ENCODE data around the gene PLAC8. TPM values are rescaled to one million over a fixed set of nuclear protein-coding genes. Genes with fewer than 3 reads are reported as not detected.

The PLAC8 gene
- total RNA-seq, 2 experiments from 2014 or later = 193 to 198 TPM

GRCh38 chr4:83129264-83129663 lies 14.7 kb upstream of the PLAC8 start:
- Mint-ChIP-seq H3K27me3 (ENCODE audit: low read depth) (no peaks in the 10 kb centered on the region), H3K4me3 (no peak overlapping the region), H3K27ac (no peak overlapping the region), H3K36me3 (ENCODE audit: low read depth) (peaks cover 13% of the 10 kb centered on the region), H3K9me3 (ENCODE audit: insufficient read depth) (peaks cover 8% of the 10 kb centered on the region), H3K4me1 (ENCODE audit: low read depth) (peaks cover 29% of the 10 kb centered on the region)
- no peak for DNase-seq
- no peak for ATAC-seq
- CTCF ChIA-PET = no interaction called here
- POLR2A ChIA-PET = no interaction called here

GRCh38 chr4:83128240-83128929 lies 13.9 kb upstream of the PLAC8 start:
- POLR2A ChIA-PET = interaction anchor here (0.6 kb wide), 1 partner anchor 14 kb away, joined by 3 read pairs; no protein-coding TSS in a partner anchor
- Mint-ChIP-seq H3K4me1 (ENCODE audit: low read depth) (peaks cover 32% of the 10 kb centered on the region), H3K36me3 (ENCODE audit: low read depth) (peaks cover 10% of the 10 kb centered on the region), H3K4me3 (no peak overlapping the region), H3K9me3 (ENCODE audit: insufficient read depth) (peaks cover 5% of the 10 kb centered on the region), H3K27ac (peak overlapping the region; percentile 55), H3K27me3 (ENCODE audit: low read depth) (no peaks in the 10 kb centered on the region)
- ATAC-seq (no peak), DNase-seq (no peak)
- CTCF ChIA-PET = no interaction called here

GRCh38 chr4:83125738-83126141 lies 11.2 kb upstream of the PLAC8 start:
- H3K27me3 Mint-ChIP-seq (ENCODE audit: low read depth) = no peaks in the 10 kb centered on the region
- peak overlapping the region; percentile 80 for H3K27ac Mint-ChIP-seq
- ChIA-PET POLR2A (interaction anchor here (0.6 to 1.1 kb wide), 4 partner anchors 11 to 15 kb away, joined by 3 to 4 read pairs (median 3); no protein-coding TSS in a partner anchor), CTCF (interaction anchor here (0.6 to 2.5 kb wide), 6 partner anchors 11 to 135 kb away, joined by 3 to 8 read pairs (median 4); partner anchors contain the start of gene PLAC8)
- DNase-seq (peak; percentile 60), ATAC-seq (peak; percentile 87)
- peak overlapping the region; percentile 33 for H3K4me3 Mint-ChIP-seq
- H3K9me3 Mint-ChIP-seq (ENCODE audit: insufficient read depth) = peaks cover 14% of the 10 kb centered on the region
- peaks cover 32% of the 10 kb centered on the region for H3K4me1 Mint-ChIP-seq (ENCODE audit: low read depth)
- H3K36me3 Mint-ChIP-seq (ENCODE audit: low read depth) = peaks cover 14% of the 10 kb centered on the region

DNA sequence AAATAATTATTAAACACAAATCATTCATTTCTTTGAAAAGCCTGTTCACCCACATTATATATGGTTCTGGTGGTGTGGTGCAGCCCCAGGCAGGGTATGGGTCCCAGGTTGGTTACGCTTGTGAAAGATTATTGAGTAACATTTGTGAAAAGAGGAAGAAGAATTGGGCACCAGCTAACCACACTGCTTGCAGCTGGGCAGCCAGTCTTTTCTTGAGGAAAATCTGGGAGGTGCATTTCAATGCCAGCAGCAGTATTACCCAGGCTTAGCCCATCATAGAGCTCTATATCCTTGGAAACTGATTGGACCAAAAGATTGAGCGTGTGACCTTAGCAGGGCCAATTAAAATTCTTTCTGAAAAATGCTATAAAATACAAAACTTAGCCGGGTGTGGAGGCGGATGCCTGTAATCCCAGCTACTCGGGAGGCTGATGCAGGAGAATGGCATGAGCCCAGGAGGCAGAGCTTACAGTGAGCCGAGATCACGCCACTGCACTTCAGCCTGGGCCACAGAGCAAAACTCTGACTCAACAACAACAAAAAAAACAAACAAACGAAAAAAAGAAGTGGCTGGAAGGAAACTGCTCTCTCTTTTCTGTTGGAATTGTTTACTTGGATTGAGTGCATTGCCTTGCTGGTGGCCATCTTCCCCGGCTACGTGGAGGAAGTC lies 9.7 kb upstream of the PLAC8 start:
- ATAC-seq = no peak
- POLR2A ChIA-PET = interaction anchor here (1.1 to 1.3 kb wide), 2 partner anchors 10 to 11 kb away, joined by 3 to 4 read pairs; partner anchors contain the start of gene PLAC8

GRCh38 chr4:83121246-83121645 lies 6.7 kb upstream of the PLAC8 start:
- H3K9me3 Mint-ChIP-seq (ENCODE audit: insufficient read depth) = peaks cover 9% of the 10 kb centered on the region
- DNase-seq = no peak
- CTCF ChIA-PET = no interaction called here
- H3K27me3 Mint-ChIP-seq (ENCODE audit: low read depth) = no peaks in the 10 kb centered on the region
- no peak overlapping the region for H3K4me3 Mint-ChIP-seq
- H3K36me3 Mint-ChIP-seq (ENCODE audit: low read depth) = peaks cover 15% of the 10 kb centered on the region
- POLR2A ChIA-PET = interaction anchor here (0.6 kb wide), 1 partner anchor 323 kb away, joined by 4 read pairs; no protein-coding TSS in a partner anchor
- no peak overlapping the region for H3K27ac Mint-ChIP-seq
- H3K4me1 Mint-ChIP-seq (ENCODE audit: low read depth) = peaks cover 31% of the 10 kb centered on the region
- ATAC-seq = no peak

More for the DNA sequence above, 9.7 kb upstream of the PLAC8 start:
- Mint-ChIP-seq H3K36me3 (ENCODE audit: low read depth) (peaks cover 15% of the 10 kb centered on the region), H3K27ac (peak overlapping the region; percentile 34), H3K4me1 (ENCODE audit: low read depth) (peaks cover 32% of the 10 kb centered on the region), H3K4me3 (no peak overlapping the region), H3K9me3 (ENCODE audit: insufficient read depth) (peaks cover 10% of the 10 kb centered on the region), H3K27me3 (ENCODE audit: low read depth) (no peaks in the 10 kb centered on the region)
- CTCF ChIA-PET = interaction anchor here (1.0 to 2.5 kb wide), 3 partner anchors 11 to 14 kb away, joined by 3 to 8 read pairs (median 4); no protein-coding TSS in a partner anchor
- no peak for DNase-seq

- peaks cover 13% of the 10 kb centered on the region for H3K36me3 Mint-ChIP-seq (ENCODE audit: low read depth)
- CTCF ChIA-PET = interaction anchor here (0.9 kb wide), 1 partner anchor 134 kb away, joined by 3 read pairs; no protein-coding TSS in a partner anchor
- DNase-seq (no peak), ATAC-seq (no peak)
- peaks cover 9% of the 10 kb centered on the region for H3K9me3 Mint-ChIP-seq (ENCODE audit: insufficient read depth)
- H3K4me3 Mint-ChIP-seq = no peak overlapping the region
- no peaks in the 10 kb centered on the region for H3K27me3 Mint-ChIP-seq (ENCODE audit: low read depth)
- H3K27ac Mint-ChIP-seq = no peak overlapping the region
- H3K4me1 Mint-ChIP-seq (ENCODE audit: low read depth) = peaks cover 35% of the 10 kb centered on the region
- POLR2A ChIA-PET = interaction anchor here (0.6 kb wide), 1 partner anchor 12 kb away, joined by 3 read pairs; no protein-coding TSS in a partner anchor
Observed at GRCh38 chr4:83118869-83119268, 4.3 kb upstream of the PLAC8 start.

DNA sequence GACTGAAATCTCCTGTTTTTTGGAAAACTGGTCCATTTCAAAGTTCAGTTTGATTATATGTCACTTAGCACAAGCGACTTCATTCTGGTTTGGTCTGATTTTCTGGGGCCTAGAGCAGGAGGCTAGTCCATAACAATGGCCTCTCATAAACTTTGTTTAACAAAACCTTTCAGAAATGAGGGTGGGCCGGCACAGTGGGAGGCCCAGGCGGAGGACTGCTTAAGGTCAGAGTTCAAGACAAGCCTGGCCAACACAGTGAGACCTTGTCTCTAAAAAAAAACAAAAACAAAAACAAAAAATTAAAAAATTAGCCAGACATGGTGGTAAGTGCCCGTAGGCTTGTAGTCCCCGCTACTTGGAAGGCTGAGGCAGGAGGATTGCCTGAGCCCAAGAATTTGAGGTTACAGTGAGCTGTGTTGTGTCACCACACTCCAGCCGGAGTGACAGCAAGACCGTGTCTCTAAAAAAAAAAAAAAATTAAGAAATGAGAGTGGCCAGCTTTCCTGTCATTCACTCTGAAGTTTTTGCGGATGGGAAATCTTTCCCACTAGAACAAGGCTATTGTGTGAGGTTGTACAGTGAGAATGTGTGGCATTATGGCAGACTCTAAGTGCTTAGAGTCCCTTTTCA lies 1.2 kb upstream of the PLAC8 start:
- ATAC-seq (no peak), DNase-seq (no peak)
- H3K4me3 Mint-ChIP-seq = no peak overlapping the region
- H3K36me3 Mint-ChIP-seq (ENCODE audit: low read depth) = peaks cover 26% of the 10 kb centered on the region
- H3K27ac Mint-ChIP-seq = peak overlapping the region; percentile 86
- ChIA-PET POLR2A (interaction anchor here (0.7 to 1.2 kb wide), 4 partner anchors 10 to 102 kb away, joined by 3 to 4 read pairs (median 4); no protein-coding TSS in a partner anchor), CTCF (interaction anchor here (0.6 to 5.8 kb wide), 9 partner anchors 10 to 168 kb away, joined by 3 to 47 read pairs (median 5); no protein-coding TSS in a partner anchor)
- peaks cover 50% of the 10 kb centered on the region for H3K4me1 Mint-ChIP-seq (ENCODE audit: low read depth)
- no peaks in the 10 kb centered on the region for H3K9me3 Mint-ChIP-seq (ENCODE audit: insufficient read depth)
- no peaks in the 10 kb centered on the region for H3K27me3 Mint-ChIP-seq (ENCODE audit: low read depth)

- POLR2A ChIA-PET = interaction anchor here (0.7 to 1.9 kb wide), 6 partner anchors 9 to 103 kb away, joined by 3 to 8 read pairs (median 4); no protein-coding TSS in a partner anchor
- no peaks in the 10 kb centered on the region for H3K27me3 Mint-ChIP-seq (ENCODE audit: low read depth)
- CTCF ChIA-PET = interaction anchor here (0.6 to 5.8 kb wide), 14 partner anchors 11 to 168 kb away, joined by 3 to 47 read pairs (median 5); no protein-coding TSS in a partner anchor
Observed at GRCh38 chr4:83115000-83115399, 471 bp upstream of the PLAC8 start.

GRCh38 chr4:83113429-83113786 lies 1.1 kb downstream of the PLAC8 start:
- ChIA-PET CTCF (interaction anchor here (0.8 to 5.9 kb wide), 22 partner anchors 10 to 206 kb away, joined by 3 to 47 read pairs (median 4); partner anchors contain the start of gene COQ2), POLR2A (interaction anchor here (0.6 to 2.4 kb wide), 9 partner anchors 11 to 171 kb away, joined by 3 to 21 read pairs (median 4); partner anchors contain the start of gene COPS4)
- peak overlapping the region; percentile 93 for H3K27ac Mint-ChIP-seq
- DNase-seq (peak; percentile 56), ATAC-seq (no peak)
- no peaks in the 10 kb centered on the region for H3K27me3 Mint-ChIP-seq (ENCODE audit: low read depth)
- peak overlapping the region; percentile 89 for H3K4me3 Mint-ChIP-seq
- no peaks in the 10 kb centered on the region for H3K9me3 Mint-ChIP-seq (ENCODE audit: insufficient read depth)
- peaks cover 44% of the 10 kb centered on the region for H3K36me3 Mint-ChIP-seq (ENCODE audit: low read depth)
- H3K4me1 Mint-ChIP-seq (ENCODE audit: low read depth) = peaks cover 56% of the 10 kb centered on the region

More at GRCh38 chr4:83115000-83115399, 471 bp upstream of the PLAC8 start:
- Mint-ChIP-seq H3K27ac (peak overlapping the region; percentile 86), H3K9me3 (ENCODE audit: insufficient read depth) (no peaks in the 10 kb centered on the region), H3K4me1 (ENCODE audit: low read depth) (peaks cover 55% of the 10 kb centered on the region), H3K4me3 (peak overlapping the region; percentile 89), H3K36me3 (ENCODE audit: low read depth) (peaks cover 32% of the 10 kb centered on the region)
- no peak for ATAC-seq
- no peak for DNase-seq

DNA sequence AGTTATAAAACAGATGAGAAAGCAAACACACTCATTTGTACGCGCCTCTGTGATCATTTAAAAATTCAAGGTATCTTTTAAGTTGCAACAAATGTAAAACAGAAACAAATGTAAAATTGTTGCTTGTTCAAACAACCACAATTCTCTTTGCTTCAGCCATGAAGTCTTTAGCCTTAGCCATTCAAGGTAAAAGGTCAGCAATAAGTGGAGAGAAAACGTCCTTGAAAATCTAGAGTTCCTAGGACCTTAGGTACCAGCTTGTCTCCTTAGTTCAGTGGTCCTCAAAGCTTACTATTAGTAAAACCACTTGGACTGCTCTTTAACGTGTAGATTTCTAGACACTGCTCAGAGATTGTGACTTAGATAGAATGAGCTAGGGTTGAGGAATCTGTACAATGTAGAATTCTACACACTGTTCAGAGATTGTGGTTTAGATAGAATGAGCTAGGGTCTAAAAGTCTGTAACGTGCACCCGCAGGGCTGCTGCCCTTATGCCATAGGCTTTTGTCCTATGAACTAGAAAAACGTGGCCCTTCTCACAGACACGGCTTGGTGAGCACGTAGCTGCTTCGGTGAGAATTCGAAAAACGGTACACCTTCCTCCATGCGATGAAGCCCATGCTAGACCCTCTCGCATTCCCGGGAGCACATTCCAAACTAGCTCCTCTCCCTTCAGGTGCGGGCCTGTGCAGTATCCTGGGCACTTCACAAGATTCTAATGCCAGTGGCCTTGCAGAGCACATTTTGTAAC lies 1.7 kb downstream of the PLAC8 start:
- H3K27me3 Mint-ChIP-seq (ENCODE audit: low read depth) = no peaks in the 10 kb centered on the region
- H3K36me3 Mint-ChIP-seq (ENCODE audit: low read depth) = peaks cover 49% of the 10 kb centered on the region
- peak overlapping the region; percentile 93 for H3K27ac Mint-ChIP-seq
- CTCF ChIA-PET = interaction anchor here (0.8 to 5.9 kb wide), 22 partner anchors 11 to 206 kb away, joined by 3 to 47 read pairs (median 4); partner anchors contain the start of gene COQ2
- peak overlapping the region; percentile 89 for H3K4me3 Mint-ChIP-seq
- peaks cover 56% of the 10 kb centered on the region for H3K4me1 Mint-ChIP-seq (ENCODE audit: low read depth)
- H3K9me3 Mint-ChIP-seq (ENCODE audit: insufficient read depth) = no peaks in the 10 kb centered on the region
- DNase-seq (peak; percentile 66), ATAC-seq (peak; percentile 27)
- POLR2A ChIA-PET = interaction anchor here (0.6 to 2.4 kb wide), 10 partner anchors 11 to 124 kb away, joined by 3 to 21 read pairs (median 4); partner anchors contain the start of gene COPS4
